GM13977 (cell line): ENCODE results near the gene ST6GALNAC3.

ENCODE experiments used
- DNase-seq: peaks from one replicate; pipeline ENCODE4 v3.0.0; 2012; ENCODE audit warnings: low spot score
- CTCF ChIP-seq: IDR thresholded peaks from 2 replicates; pipeline ENCODE4 v1.5.1; 2012; ENCODE audit warnings: mild to moderate bottlenecking, control low read depth; ENCODE audit not compliant: insufficient read depth; ENCODE audit errors: extremely low read depth, missing control alignments
- in situ Hi-C: fragments of 300-500 bp; cut with MboI; formaldehyde crosslinking; loops from one replicate; pipeline ENCODE4 v1.12.0; 2022; ENCODE audit warnings: low sequenced_read_pairs, low pct_unique_long_range_greater_than_20kb, mixed read lengths, inconsistent platforms; ENCODE audit not compliant: unreplicated experiment

ST6GALNAC3 gene

GRCh38 chr1:76388261-76388660 is 313.7 kb downstream of the ST6GALNAC3 start:
- in situ Hi-C loops = no loop called here
- no peak for TF ChIP-seq CTCF
- no peak for DNase-seq

- no peak for TF ChIP-seq CTCF
- no peak for DNase-seq
- in situ Hi-C loops = no loop called here
These were observed 315.9 kb downstream of the ST6GALNAC3 start for GRCh38 chr1:76390456-76390855.

- TF ChIP-seq CTCF = no peak
- DNase-seq = no peak
- in situ Hi-C loops = no loop called here
These were observed 320.5 kb downstream of the ST6GALNAC3 start for GRCh38 chr1:76395059-76395458.

- in situ Hi-C loops = no loop called here
- DNase-seq = no peak
- TF ChIP-seq CTCF = no peak
These were observed 327.6 kb downstream of the ST6GALNAC3 start for GRCh38 chr1:76402128-76402527.

GRCh38 chr1:76408303-76408702 is 333.8 kb downstream of the ST6GALNAC3 start:
- in situ Hi-C loops = no loop called here
- no peak for TF ChIP-seq CTCF
- DNase-seq = no peak

- TF ChIP-seq CTCF = no peak
- in situ Hi-C loops = no loop called here
- DNase-seq = no peak
These were observed 336.0 kb downstream of the ST6GALNAC3 start for GRCh38 chr1:76410499-76410898.

GRCh38 chr1:76418531-76418930 is 344.0 kb downstream of the ST6GALNAC3 start:
- in situ Hi-C loops = no loop called here
- DNase-seq = no peak
- no peak for TF ChIP-seq CTCF
